DMS53 treated with DMSO at 0.1 percent for 48 hours (cell line): ENCODE measurements around the gene SLC22A23.
A peak's percentile ranks its signal among the peaks of the same experiment; 100 is the strongest.

Experiments
- DNase-seq: peaks from one replicate; lab custom pipeline; 2025; ENCODE audit not compliant: unreplicated experiment; lab: John Stamatoyannopoulos, UW

SLC22A23 gene

DNA sequence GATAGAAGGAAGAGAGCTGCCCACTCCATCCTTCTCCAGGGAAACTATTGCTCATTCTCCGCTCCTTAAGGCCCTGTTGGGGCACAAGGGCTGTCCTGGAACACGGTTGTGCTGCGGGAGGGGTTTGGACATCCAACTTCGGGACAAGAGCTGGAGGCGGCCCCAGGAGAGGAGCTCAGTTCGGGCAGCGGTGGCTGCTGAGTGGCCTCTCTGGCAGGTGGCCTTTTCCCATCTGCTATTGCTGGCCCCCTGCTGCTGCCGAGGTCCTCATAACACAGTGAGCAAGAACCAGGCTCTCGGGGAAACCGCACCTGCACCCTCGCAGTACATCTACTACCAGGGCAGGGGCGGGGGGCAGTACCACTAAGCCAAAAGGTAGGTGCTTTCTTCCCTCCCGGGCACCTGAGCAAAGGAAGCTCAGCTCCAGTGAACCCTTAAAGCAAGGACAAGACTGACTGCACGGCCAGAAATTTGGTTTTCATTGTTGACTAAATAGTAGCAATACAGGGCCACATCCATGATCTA lies 134.4 kb downstream of the SLC22A23 start:
- DNase-seq = no peak

DNA sequence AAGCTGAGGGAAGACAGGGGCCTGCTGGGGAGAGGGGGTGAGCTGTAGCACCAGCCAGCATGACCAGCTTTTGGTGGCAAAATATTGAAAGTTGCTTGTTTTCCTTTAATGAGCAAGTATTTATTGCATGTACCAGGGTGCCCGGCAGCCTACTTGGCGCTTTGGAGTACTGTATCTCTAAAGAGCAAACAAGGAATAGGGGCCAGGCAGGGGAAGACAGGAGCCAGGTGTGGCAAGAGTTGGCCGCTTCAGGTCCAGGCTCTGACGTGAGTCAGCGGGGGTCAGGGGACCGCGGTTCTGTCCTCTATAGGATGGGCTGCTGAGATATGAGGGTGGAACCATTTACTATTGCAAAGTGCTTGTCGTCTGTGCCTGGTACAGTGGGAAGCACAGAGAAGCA lies 135.0 kb downstream of the SLC22A23 start:
- DNase-seq = no peak

DNA sequence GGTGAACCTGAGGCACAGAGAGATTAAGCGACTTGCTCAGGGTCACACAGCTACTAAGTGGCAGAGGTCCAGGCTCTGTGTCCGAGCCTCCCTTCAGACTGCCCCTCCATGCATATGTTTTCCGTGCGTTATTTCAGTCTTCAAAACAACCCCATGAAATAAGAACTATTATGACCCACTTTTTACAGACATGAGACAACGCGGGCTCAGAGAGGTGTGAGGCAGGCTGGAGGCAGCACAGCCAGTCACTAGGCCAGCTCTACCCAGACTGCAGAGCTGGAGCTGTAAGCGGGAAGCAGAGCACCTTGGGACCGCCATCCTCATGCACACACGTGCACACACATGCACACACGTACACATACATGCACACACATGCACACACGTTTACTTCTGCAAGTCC lies 135.8 kb downstream of the SLC22A23 start:
- no peak for DNase-seq

GRCh38 chr6:3320238-3320811 lies 136.5 kb downstream of the SLC22A23 start:
- no peak for DNase-seq

GRCh38 chr6:3319610-3320200 lies 137.1 kb downstream of the SLC22A23 start:
- DNase-seq = no peak

DNA sequence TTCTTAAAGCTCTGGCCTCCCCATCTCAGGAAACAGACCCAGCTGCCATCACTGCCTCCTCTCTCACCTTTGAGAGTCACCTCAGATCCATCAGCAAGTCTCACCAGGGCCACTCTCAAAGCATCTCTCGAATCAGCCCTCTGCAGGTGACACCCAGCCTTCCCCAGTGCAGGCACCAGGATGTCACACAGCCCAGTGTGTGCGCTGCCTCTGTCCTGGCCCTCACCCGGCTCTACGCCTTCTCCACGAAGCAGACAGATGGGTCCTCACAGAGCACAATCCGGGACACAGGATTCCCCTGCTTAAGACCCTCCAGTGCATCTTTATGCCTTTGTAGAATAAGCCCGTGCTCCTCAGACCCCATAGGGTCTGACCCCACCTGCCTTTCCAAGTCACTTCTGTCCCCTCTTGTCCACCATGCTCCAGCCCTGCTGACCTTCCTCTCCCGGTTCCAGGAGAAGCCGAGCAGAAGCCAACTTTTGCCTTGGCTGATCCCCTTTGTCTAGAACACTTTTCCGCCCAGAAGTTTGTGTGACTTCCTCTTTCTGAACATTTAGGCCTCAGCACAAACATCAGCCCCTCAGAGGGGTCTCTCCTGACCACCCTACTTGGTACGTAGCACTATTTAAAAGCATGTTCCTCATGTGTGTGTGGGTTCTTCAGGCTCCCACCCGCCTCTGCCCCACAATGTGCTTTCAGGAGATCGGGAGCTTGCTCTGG lies 137.9 kb downstream of the SLC22A23 start:
- no peak for DNase-seq

DNA sequence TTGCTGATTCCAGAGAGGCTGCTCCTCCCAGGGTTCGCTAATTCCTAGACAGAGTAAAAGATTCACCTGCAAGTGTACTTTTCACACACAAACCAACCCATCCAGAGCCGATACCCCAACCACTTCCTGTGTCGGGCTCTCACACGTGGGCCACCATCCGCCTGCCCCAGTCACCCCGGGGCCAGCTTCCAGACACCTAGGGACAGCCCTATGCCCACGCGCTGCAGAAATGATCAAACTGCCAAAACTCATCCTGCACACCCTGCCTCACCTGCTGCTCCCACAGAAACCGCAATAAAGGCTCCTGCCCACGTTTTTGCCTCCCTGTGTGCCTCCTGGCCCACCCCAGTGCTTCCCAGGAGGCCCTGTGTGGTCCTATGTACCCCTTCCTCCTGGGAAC lies 138.6 kb downstream of the SLC22A23 start:
- DNase-seq = no peak

DNA sequence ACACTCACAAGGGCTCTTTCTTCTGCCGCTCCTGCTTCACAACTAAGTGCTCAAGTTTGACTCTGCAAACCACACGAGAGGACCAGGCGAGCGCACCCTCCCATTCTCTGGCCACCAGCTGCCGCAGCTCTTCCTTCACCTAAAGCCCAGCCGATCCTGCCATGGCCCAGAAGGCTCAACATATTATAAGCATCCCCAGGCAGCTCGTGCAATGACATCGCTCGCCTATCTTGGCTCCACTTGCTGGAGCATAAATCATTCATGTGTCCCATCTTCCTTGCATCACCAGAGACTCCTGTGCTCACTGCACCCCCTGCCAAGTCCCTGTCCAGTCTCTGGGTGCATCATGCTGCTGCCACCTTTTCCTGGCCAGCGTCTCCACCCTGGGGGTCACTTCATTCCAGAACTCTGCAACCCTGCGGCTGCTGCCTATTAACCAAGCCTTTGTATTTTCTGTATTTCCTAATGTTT lies 139.1 kb downstream of the SLC22A23 start:
- DNase-seq = no peak

DNA sequence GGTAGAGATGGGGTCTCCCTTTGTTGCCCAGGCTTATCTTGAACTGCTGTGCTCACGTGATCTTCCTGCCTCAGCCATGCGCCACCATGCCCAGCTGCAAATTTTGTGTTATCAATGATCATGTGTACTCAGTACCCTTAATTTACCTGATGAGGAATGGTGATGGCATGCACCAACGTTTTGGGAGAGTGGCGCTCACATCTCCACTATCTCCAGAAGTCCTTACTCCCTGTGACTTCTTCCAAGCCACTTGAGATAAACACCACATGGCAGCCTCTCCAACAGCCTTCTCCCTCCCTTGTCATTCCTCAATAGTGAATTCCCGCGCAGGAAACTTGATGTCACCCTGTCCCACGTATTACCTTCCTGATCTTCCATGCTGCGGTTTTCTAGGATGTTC lies 140.0 kb downstream of the SLC22A23 start:
- DNase-seq = no peak

DNA sequence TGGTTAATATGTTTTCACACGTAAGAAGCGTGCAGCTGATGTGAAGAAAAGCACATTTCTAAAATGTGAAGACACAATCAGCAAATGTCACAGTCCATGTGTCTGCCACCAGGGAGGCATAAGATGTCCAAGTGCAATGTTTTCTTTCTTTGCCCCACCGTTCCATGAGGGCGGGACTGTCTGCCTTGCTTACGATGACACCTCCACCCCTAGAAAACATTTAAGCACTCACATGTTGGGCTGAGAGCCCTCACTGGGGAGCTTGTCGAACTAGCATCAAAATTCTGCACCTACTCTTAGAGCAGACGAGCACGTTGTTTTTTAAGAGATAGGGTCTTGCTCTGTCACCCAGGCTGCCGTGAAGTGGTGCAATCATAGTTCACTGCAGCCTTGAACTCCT lies 140.5 kb downstream of the SLC22A23 start:
- DNase-seq = no peak

DNA sequence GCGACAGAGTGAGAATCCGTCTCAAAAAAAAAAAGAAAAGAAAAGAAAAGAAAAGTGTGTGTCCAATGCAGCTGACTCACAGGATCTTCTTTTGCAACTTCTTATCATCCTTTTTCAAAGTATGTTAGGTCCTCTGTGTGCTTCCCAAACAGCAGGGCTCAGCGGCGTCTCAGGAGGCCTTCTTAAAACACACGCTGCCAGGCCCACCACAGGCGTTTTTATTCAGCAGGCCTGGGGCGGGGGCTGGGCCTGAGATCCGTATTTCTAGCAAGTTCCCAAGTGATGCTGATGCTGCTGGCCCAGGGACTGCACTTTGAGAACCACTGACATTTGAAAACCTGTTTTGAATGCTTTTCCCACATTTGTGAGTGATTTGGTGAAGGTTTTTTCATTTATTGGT lies 141.0 kb downstream of the SLC22A23 start:
- no peak for DNase-seq

- no peak for DNase-seq
Measured at GRCh38 chr6:3314621-3315467, 142.0 kb downstream of the SLC22A23 start.

DNA sequence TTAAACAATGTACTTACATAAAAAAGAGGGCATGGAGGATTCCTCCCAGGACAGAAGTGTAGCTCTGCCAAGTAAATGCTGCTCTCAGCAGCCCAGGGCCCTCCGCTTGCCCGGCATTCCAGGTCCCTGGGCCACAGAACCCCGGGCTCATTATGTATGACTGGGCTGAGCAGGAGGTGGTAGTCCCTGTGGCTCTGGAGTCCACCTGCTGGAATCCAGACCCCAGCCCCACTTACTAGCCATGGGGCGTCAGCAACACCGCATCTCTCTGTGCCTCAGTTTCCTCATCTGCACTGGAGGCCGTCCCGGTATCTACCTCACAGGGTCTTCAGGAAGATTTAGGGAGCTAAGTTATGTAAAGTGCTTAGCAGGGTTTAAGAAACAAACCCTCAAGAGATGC lies 142.7 kb downstream of the SLC22A23 start:
- no peak for DNase-seq

GRCh38 chr6:3312604-3313231 lies 144.1 kb downstream of the SLC22A23 start:
- DNase-seq = no peak

GRCh38 chr6:3311826-3312225 lies 145.0 kb downstream of the SLC22A23 start:
- no peak for DNase-seq

DNA sequence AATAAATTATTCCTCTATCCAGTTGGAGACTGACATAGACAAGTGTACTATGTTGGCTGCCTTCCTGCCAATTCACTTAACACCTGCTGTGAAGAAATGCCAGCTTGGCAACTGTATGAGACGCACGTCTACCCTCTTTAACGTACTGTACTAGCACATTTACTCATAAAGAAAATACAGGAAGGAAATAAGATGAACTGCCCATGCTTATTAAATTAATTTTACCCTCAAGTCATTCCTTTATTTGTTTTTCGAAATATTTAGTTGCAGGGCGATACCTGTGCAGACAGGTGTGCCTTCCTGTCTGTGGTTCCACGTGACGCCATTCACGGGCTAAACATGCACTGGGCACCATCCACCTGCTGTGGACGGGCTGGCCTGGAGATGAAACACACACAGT lies 146.1 kb downstream of the SLC22A23 start:
- DNase-seq = no peak

DNA sequence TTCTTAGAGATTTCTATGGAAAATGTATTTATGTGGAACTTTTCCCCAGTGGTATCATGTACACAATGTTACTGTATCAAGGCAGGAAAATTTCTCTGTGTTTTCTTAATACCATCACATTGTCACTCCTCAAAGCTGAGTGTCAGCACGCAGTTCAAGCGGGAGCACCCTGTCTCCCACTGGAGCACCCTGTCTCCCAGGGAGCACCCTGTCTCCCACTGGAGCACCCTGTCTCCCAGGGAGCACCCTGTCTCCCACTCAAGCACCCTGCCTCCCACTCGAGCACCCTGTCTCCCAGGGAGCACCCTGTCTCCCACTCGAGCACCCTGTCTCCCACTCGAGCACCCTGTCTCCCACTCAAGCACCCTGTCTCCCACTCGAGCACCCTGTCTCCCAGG lies 146.8 kb downstream of the SLC22A23 start:
- no peak for DNase-seq

DNA sequence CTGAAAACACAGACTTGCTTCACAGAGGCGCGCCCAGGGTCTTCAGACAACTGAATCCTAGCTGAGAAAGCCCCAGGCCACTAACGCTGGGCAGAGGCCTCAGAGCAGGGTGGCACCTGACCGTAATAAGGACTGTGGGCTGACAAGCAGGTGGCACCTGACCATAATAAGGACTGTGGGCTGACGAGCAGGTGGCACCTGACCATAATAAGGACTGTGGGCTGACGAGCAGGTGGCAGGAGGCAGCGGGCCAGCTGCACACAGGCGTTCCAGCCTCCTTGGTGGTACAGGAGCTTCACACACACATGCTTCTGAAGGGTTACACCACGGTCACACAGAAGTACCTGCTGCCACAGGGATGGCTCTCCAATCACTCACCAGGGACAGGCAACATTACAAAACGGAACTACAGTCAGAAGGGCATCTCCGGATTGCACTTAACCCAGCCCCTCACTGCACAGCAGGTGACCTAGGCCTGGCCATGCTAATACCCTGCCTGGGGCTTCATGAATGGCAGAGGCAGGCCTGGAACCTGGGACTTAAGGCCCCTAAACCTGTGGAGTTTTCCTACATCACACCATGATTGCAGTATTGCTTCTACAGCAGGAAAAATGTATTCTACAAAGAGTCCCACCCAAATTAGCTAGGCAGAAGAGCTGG lies 147.3 kb downstream of the SLC22A23 start:
- DNase-seq = peak; percentile 76

DNA sequence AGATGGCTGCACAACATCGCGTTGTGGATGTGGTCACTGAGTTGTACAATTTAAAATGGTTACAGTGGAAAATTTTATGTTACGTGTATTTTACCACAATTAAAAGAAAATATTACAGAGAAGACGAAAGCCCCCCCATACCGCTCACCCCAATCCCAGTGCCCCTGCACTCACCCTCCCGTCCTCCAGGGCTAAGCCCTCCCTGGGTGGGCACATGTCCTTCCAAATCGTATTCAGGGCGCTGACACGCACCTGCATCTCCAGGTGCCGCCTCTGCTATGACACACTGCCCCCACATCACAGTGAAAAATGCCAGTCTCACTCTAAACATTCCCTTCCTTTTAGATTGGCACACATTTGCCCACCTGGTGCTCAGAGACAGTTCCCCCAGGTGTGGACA lies 148.7 kb downstream of the SLC22A23 start:
- no peak for DNase-seq

- DNase-seq = no peak
Measured at GRCh38 chr6:3307436-3307835, 149.4 kb downstream of the SLC22A23 start.
